PFSK-1 (cell line): Measurements from ENCODE around the gene CCDC127.

Experiments used
- FOXP2 ChIP-seq: optimal IDR thresholded peaks from 2 replicates; pipeline ENCODE3; 2011; ENCODE audit warnings: borderline replicate concordance, control low read depth, inconsistent platforms; ENCODE audit not compliant: insufficient read depth; ENCODE audit errors: extremely low read length, extremely low read depth
- POLR2AphosphoS5 ChIP-seq: IDR thresholded peaks from 2 replicates; pipeline ENCODE4 v1.6.1; 2012; ENCODE audit warnings: low read depth, mild to moderate bottlenecking, control low read depth, low read length, moderate library complexity
- REST ChIP-seq, 2 experiments: IDR thresholded peaks; 2 replicates each; pipeline versions ENCODE4 v1.6.1 to v1.8.0; 2011 to 2012; ENCODE audit warnings: low read depth in 2 of 2, low read length in 2 of 2, control low read depth in 1 of 2, inconsistent platforms in 1 of 2, mild to moderate bottlenecking in 1 of 2, moderate library complexity in 1 of 2; ENCODE audit not compliant: insufficient read depth in 1 of 2
- SIN3A ChIP-seq: IDR thresholded peaks from 2 replicates; pipeline ENCODE4 v1.6.1; 2012; ENCODE audit warnings: mild to moderate bottlenecking, low read length, moderate library complexity, borderline replicate concordance; ENCODE audit not compliant: insufficient read depth
- TAF1 ChIP-seq: IDR thresholded peaks from 2 replicates; pipeline ENCODE4 v1.6.1; 2012; ENCODE audit warnings: low read length, control low read depth, borderline replicate concordance; ENCODE audit not compliant: insufficient read depth

GRCh38 chr5:198516-199196 lies 19.3 kb downstream of the CCDC127 start:
- no peak for TF ChIP-seq POLR2AphosphoS5
- TF ChIP-seq REST (IDR thresholded peaks at IDR 0.05; ENCODE audit: insufficient read depth in 1 of 2, low read depth in 2 of 2, low read length in 2 of 2) = no peak
- TF ChIP-seq TAF1 = no peak
- no peak for TF ChIP-seq SIN3A
- TF ChIP-seq FOXP2 = no peak
